Effector memory CD4-positive, alpha-beta T cell (primary cell): ENCODE data around the gene ZBTB39.

Source experiments
- DNase-seq, 3 donors: peaks; one replicate each; pipeline ENCODE4 v3.0.0-alpha.2; 2020
- H3K27ac ChIP-seq: 2 replicates; pipeline ENCODE4 v1.7.0; 2013; ENCODE audit warnings: mild to moderate bottlenecking, low read length, moderate library complexity; ENCODE audit not compliant: insufficient read depth, poor library complexity, severe bottlenecking
- H3K27me3 ChIP-seq: replicated peaks from 2 replicates; pipeline ENCODE4 v1.7.0; 2013; ENCODE audit warnings: mild to moderate bottlenecking, low read length; ENCODE audit not compliant: insufficient read depth, control insufficient read depth, poor library complexity, severe bottlenecking
- H3K36me3 ChIP-seq: 2 replicates; pipeline ENCODE4 v1.7.0; 2013; ENCODE audit warnings: mild to moderate bottlenecking, low read length, moderate library complexity; ENCODE audit not compliant: control insufficient read depth, insufficient read depth
- H3K4me1 ChIP-seq: 2 replicates; pipeline ENCODE4 v1.7.0; 2013; ENCODE audit warnings: low read length, mild to moderate bottlenecking; ENCODE audit not compliant: control insufficient read depth, insufficient read depth, poor library complexity, severe bottlenecking
- H3K4me3 ChIP-seq: 2 replicates; pipeline ENCODE4 v1.7.0; 2013; ENCODE audit warnings: low read length, low read depth, mild to moderate bottlenecking; ENCODE audit not compliant: insufficient read depth, poor library complexity, severe bottlenecking
- H3K9me3 ChIP-seq: 2 replicates; pipeline ENCODE4 v1.7.0; 2013; ENCODE audit warnings: mild to moderate bottlenecking, low read length, moderate library complexity; ENCODE audit not compliant: control insufficient read depth

The ZBTB39 gene

DNA sequence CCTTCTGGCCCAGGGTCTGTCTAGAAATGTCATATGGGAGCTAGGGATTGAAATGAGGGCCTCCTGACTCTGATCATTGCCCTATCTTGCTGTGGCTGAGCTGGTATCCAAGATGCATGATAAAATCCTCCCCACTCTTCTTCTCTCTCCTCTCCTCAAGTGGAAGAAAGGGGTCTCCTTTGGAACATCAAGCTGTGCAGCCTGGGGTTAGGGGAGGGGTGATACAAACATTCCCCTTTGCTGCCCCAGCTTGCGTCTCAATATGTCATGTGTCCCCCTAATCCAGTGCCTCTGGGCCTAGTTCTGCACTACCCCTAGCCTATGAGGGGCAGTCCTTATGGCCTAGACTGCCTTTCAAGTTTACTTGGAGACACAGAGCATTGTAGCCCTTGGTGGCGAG lies 57.5 kb downstream of the ZBTB39 start:
- Histone ChIP-seq H3K27me3 (no peaks in the 10 kb centered on the region), H3K27ac (no peak overlapping the region)

More for the DNA sequence above, 57.5 kb downstream of the ZBTB39 start:
- Histone ChIP-seq H3K4me1 (no peaks in the 10 kb centered on the region), H3K9me3 (no peaks in the 10 kb centered on the region), H3K4me3 (no peak overlapping the region), H3K36me3 (no peaks in the 10 kb centered on the region)
- no peak for DNase-seq
